GM12878 (cell line): ENCODE measurements around the gene RAN. TPM values are rescaled to one million over a fixed set of nuclear protein-coding genes. Genes with fewer than 3 reads are reported as not detected.
"Not testable (repeated sequence)": the region's sequence is repeated elsewhere in the genome, so short reads cannot be mapped to it uniquely, and the experiment has no call there.

Experiments used
- ATAC-seq: fragments of 200-7000 bp; cut with Tn5 transposase; 3 replicates; pipeline ENCODE4 v1.9.1; 2020; ENCODE audit warnings: mild to moderate bottlenecking, moderate library complexity
- BruUV-seq: library from RNA; stranded (reverse); fragments of 400-500 nt; replicated peaks from 2 replicates; lab custom pipeline; 2021; lab: Mats Ljungman, UMichigan
- CTCF ChIA-PET: fragments of 300-600 bp; sonication (Branson Sonifier 250); formaldehyde crosslinking; extraction: SDS; loops from one replicate; lab custom pipeline; 2021; ENCODE audit warnings: inconsistent platforms; lab: Yijun Ruan, JAX
- POLR2A ChIA-PET: fragments of 350-600 bp; formaldehyde crosslinking; extraction: SDS; loops from one replicate; lab custom pipeline; 2021; ENCODE audit warnings: inconsistent platforms; lab: Charles Lee
- RAD21 ChIA-PET: fragments of 300-600 bp; sonication (Branson Sonifier 250); formaldehyde crosslinking; loops from one replicate; lab custom pipeline; 2023; ENCODE audit warnings: antibody characterized with exemption; ENCODE audit not compliant: unreplicated experiment; lab: Charles Lee
- SMC1A ChIA-PET: fragments of 300-600 bp; sonication (Branson Sonifier 250); formaldehyde crosslinking; loops from one replicate; lab custom pipeline; 2023; ENCODE audit not compliant: unreplicated experiment, uncharacterized antibody; lab: Charles Lee
- DNase-seq: peaks from one replicate; pipeline ENCODE4 v3.0.0-alpha.2; 2011; ENCODE audit warnings: low read depth, low spot score
- FAIRE-seq: peaks from 3 replicates; lab custom pipeline; 2011; peaks lifted over from hg19 to GRCh38; lab: Jason Lieb, UNC
- H2AFZ ChIP-seq: 2 replicates; pipeline ENCODE4 v1.6.0; 2011; ENCODE audit warnings: low read depth, low read length, control low read depth; ENCODE audit not compliant: control insufficient read depth
- H3K27ac ChIP-seq: 2 replicates; pipeline ENCODE4 v1.5.1; 2011; ENCODE audit warnings: control low read depth; ENCODE audit not compliant: control insufficient read depth, insufficient read depth
- H3K27me3 ChIP-seq, 2 experiments: replicated peaks in 1 of 2; 2 replicates each; pipeline versions ENCODE4 v1.6.0 to v1.6.1; 2011; ENCODE audit warnings: low read length in 1 of 2; ENCODE audit not compliant: control insufficient read depth in 2 of 2, insufficient read depth in 2 of 2
- H3K36me3 ChIP-seq, 2 experiments: 2 replicates each; pipeline ENCODE4 v1.5.1; 2011; ENCODE audit warnings: low read length in 1 of 2; ENCODE audit not compliant: control insufficient read depth in 2 of 2, insufficient read depth in 2 of 2
- H3K4me1 ChIP-seq: 2 replicates; pipeline ENCODE4 v1.6.1; 2011; ENCODE audit warnings: mild to moderate bottlenecking, low read length, moderate library complexity, mixed read lengths; ENCODE audit not compliant: control insufficient read depth, insufficient read depth
- H3K4me2 ChIP-seq: 2 replicates; pipeline ENCODE4 v1.6.0; 2011; ENCODE audit warnings: control low read depth; ENCODE audit not compliant: control insufficient read depth, insufficient read depth
- H3K4me3 ChIP-seq: fragments of 200-600 bp; sonication (generic); 2 replicates; pipeline ENCODE4 v1.5.1; 2016
- H3K79me2 ChIP-seq: 2 replicates; pipeline ENCODE4 v1.6.0; 2011; ENCODE audit warnings: low read length; ENCODE audit not compliant: control insufficient read depth, insufficient read depth
- H3K9ac ChIP-seq: 2 replicates; pipeline ENCODE4 v1.8.0; 2011; ENCODE audit warnings: low read length, control low read depth, mixed read lengths; ENCODE audit not compliant: control insufficient read depth, insufficient read depth
- H3K9me3 ChIP-seq: replicated peaks from 3 replicates; pipeline ENCODE4 v1.5.1; 2011; ENCODE audit warnings: mild to moderate bottlenecking, low read length; ENCODE audit not compliant: control insufficient read depth, insufficient read depth
- H4K20me1 ChIP-seq: 2 replicates; pipeline ENCODE4 v1.6.0; 2011; ENCODE audit not compliant: control insufficient read depth, insufficient read depth
- FOXM1 ChIP-seq: IDR thresholded peaks from 2 replicates; pipeline ENCODE4 v1.6.1; 2012; ENCODE audit warnings: low read depth, mild to moderate bottlenecking, inconsistent platforms, low read length, moderate library complexity
- NFIC ChIP-seq: IDR thresholded peaks from 2 replicates; pipeline ENCODE4 v1.6.1; 2012; ENCODE audit warnings: low read depth, mild to moderate bottlenecking, inconsistent platforms, low read length, moderate library complexity
- NFYA ChIP-seq: IDR thresholded peaks from 2 replicates; pipeline ENCODE4 v1.6.1; 2011; ENCODE audit warnings: low read depth, mild to moderate bottlenecking, low read length, improper control_type of control experiment, borderline replicate concordance
- POLR2AphosphoS2 ChIP-seq: IDR thresholded peaks from 2 replicates; pipeline ENCODE4 v1.6.1; 2011; ENCODE audit warnings: low read depth, mild to moderate bottlenecking, low read length, improper control_type of control experiment, moderate library complexity
- SMARCA5 ChIP-seq: fragments of 450-650 bp; IDR thresholded peaks from 2 replicates; pipeline ENCODE4 v1.6.1; 2017; ENCODE audit warnings: mild to moderate bottlenecking
- ZBED1 ChIP-seq: IDR thresholded peaks from 2 replicates; pipeline ENCODE4 v1.6.1; 2016; ENCODE audit warnings: borderline replicate concordance
- ZSCAN29 ChIP-seq: fragments of 450-650 bp; IDR thresholded peaks from 2 replicates; pipeline ENCODE4 v1.6.1; 2017; ENCODE audit warnings: mild to moderate bottlenecking, moderate library complexity
- WGBS: methylation state at CpG from one replicate; pipeline ENCODE4 v1.1.6; 2016; ENCODE audit warnings: low lambda C conversion rate; ENCODE audit not compliant: insufficient replicate concordance, insufficient coverage; ENCODE audit errors: missing lambda C conversion rate; 5-methylcytosine and 5-hydroxymethylcytosine counted together
- in situ Hi-C: fragments of 300-500 bp; cut with MboI; formaldehyde crosslinking; loops from 9 replicates; pipeline ENCODE4 v1.14.3; 2018; ENCODE audit warnings: mixed read lengths
- intact Hi-C: fragments of 100-400 bp; cut with micrococcal nuclease; formaldehyde crosslinking; loops from one replicate; pipeline ENCODE4 v1.14.2; 2022; ENCODE audit not compliant: unreplicated experiment
- polyA plus RNA-seq, 11 experiments: library from polyadenylated mRNA; depleted of rRNA in 4 of 11; unstranded in 6 of 11; stranded (reverse) in 5 of 11; fragments of >200 nt; fragmentation: Nextera tagmentation in 4 of 11; fragmentation: Illumina TruSeq in 1 of 11; extraction: Ambion mirVana in 4 of 11; extraction: Trizol in 1 of 11; gene quantifications; 1 replicate in 1 of 11; 2 replicates in 10 of 11; pipeline versions ENCODE4 v1.2.1 to v1.2.3, GENCODE V29; 2011 to 2016; ENCODE audit warnings: inconsistent platforms in 2 of 11, missing spikeins in 2 of 11, low read depth in 1 of 11
- total RNA-seq, 4 experiments: library from RNA; depleted of rRNA in 3 of 4; stranded (reverse); fragments of >200 nt in 3 of 4; fragmentation: Illumina TruSeq in 1 of 4; extraction: Trizol in 1 of 4; gene quantifications; 2 replicates each; pipeline versions ENCODE4 v1.2.1 to v1.2.3, GENCODE V29; 2013 to 2021
- TF ChIP-seq, protein P1 (sequence below): IDR thresholded peaks from 2 replicates; pipeline ENCODE4 v1.6.1; 2011; ENCODE audit warnings: borderline replicate concordance, low read depth, mild to moderate bottlenecking, moderate library complexity, low read length; ENCODE audit not compliant: insufficient read depth, poor library complexity, severe bottlenecking
- TF ChIP-seq, protein P2 (sequence below): fragments of 450-650 bp; IDR thresholded peaks from 2 replicates; pipeline ENCODE4 v1.6.1; 2018; ENCODE audit warnings: borderline replicate concordance, mild to moderate bottlenecking; ENCODE audit not compliant: partially characterized antibody

Gene RAN
- total and polyA plus RNA-seq, 10 of the 15 experiments (the other 5 are each of a cell fraction or from before 2014, with no cell fraction given), result 1,598 to 3,769 (median 2,845) TPM

DNA sequence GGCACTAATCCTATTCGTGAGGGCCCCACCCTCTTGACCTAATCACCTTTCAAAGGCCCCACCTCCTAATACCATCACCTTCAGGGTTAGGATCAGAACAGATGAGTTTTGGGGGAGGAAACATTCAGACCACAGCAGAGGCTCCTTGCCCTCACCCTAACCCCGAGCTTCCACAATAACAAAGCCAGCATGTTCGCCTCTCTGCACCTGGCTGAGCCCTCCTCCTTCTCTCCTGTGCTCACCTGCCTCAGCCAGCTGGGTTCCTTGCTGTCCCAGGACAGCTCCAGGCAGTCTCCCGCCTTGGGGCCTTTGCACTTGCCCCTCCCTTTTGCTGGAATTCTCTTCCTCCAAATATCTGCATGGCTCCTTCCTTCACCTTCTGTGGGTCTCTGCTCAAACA, 9.7 kb upstream of the RAN start (continued):
- no peak for TF ChIP-seq NFYA
- TF ChIP-seq FOXM1, result no peak
- TF ChIP-seq, all 136 proteins: peak for 0

DNA sequence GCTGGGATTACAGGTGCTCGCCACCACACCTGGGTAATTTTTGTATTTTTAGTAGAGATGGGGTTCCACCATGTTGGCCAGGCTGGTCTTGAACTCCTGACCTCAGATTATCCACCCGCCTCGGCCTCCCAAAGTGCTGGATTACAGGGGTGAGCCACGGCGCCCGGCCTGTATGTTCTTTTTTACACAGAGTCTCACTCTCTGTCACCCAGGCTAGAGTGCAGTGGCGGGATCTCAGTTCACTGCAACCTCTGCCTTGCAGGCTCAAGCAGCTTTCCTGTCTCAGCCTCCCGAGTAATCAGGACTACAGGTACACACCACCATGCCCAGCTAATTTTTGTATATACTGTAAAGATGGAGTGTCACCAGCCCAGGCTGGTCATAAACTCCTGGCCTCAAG, 9.1 kb upstream of the RAN start:
- FAIRE-seq, H3K79me2 ChIP-seq, H3K27ac ChIP-seq, H3K27me3 ChIP-seq, BruUV-seq, H3K4me2 ChIP-seq, ATAC-seq, intact Hi-C loops, H3K36me3 ChIP-seq, SMC1A ChIA-PET, in situ Hi-C loops, H3K9ac ChIP-seq, H4K20me1 ChIP-seq, H3K4me3 ChIP-seq, DNase-seq, H2AFZ ChIP-seq, RAD21 ChIA-PET, H3K9me3 ChIP-seq, POLR2A ChIA-PET, H3K4me1 ChIP-seq: not testable (repeated sequence)
- CTCF ChIA-PET, result interaction anchor here (1.2 kb wide), 1 partner anchor 8 kb away, joined by 4 read pairs; no protein-coding TSS in a partner anchor
- WGBS, result 88% methylated on average over 8 of the region's 8 CpGs

DNA sequence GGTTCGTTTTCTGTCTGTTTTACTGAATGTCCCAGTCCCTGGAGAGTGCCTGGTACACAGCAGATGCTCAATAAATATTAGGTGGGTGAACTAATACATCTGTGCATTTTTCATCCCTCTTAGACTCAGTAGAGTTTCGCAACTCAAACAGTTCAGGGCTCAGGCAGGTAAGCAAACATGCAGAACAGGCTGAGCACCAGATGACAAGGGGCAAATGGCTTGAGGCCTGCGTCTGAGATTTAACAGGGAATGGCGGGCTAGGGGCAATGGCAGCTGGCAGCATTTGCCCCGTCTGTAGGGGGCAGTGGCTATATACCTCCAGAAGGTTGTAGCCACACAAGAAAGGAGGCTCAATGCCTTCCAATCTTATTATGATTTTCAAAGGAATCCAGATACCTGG, 8.6 kb upstream of the RAN start:
- H3K27me3 ChIP-seq, result no peaks in the 10 kb centered on the region
- H3K4me3 ChIP-seq, result no peak overlapping the region
- ChIA-PET CTCF (no interaction called here), RAD21 (no interaction called here), SMC1A (no interaction called here), POLR2A (no interaction called here)
- no peak for DNase-seq
- WGBS, result 73% methylated on average over 5 of the region's 5 CpGs
- no peak overlapping the region for H2AFZ ChIP-seq
- H4K20me1 ChIP-seq, result no peaks in the 10 kb centered on the region
- BruUV-seq, result no TSS peak
- no peaks in the 10 kb centered on the region for H3K9me3 ChIP-seq
- no peak overlapping the region for H3K27ac ChIP-seq
- no peaks in the 10 kb centered on the region for H3K4me1 ChIP-seq
- H3K79me2 ChIP-seq, result no peaks in the 10 kb centered on the region
- no peak for FAIRE-seq
- in situ Hi-C loops (no loop called here), intact Hi-C loops (no loop called here)
- H3K36me3 ChIP-seq, result no peaks in the 10 kb centered on the region
- ATAC-seq, result no peak
- no peak overlapping the region for H3K4me2 ChIP-seq
- no peak overlapping the region for H3K9ac ChIP-seq
- no peak for TF ChIP-seq ZBED1
- TF ChIP-seq, protein P1, sequence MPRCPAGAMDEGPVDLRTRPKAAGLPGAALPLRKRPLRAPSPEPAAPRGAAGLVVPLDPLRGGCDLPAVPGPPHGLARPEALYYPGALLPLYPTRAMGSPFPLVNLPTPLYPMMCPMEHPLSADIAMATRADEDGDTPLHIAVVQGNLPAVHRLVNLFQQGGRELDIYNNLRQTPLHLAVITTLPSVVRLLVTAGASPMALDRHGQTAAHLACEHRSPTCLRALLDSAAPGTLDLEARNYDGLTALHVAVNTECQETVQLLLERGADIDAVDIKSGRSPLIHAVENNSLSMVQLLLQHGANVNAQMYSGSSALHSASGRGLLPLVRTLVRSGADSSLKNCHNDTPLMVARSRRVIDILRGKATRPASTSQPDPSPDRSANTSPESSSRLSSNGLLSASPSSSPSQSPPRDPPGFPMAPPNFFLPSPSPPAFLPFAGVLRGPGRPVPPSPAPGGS, result no peak
- no peak for TF ChIP-seq NFYA
- no peak for TF ChIP-seq POLR2AphosphoS2
- TF ChIP-seq, protein P2, sequence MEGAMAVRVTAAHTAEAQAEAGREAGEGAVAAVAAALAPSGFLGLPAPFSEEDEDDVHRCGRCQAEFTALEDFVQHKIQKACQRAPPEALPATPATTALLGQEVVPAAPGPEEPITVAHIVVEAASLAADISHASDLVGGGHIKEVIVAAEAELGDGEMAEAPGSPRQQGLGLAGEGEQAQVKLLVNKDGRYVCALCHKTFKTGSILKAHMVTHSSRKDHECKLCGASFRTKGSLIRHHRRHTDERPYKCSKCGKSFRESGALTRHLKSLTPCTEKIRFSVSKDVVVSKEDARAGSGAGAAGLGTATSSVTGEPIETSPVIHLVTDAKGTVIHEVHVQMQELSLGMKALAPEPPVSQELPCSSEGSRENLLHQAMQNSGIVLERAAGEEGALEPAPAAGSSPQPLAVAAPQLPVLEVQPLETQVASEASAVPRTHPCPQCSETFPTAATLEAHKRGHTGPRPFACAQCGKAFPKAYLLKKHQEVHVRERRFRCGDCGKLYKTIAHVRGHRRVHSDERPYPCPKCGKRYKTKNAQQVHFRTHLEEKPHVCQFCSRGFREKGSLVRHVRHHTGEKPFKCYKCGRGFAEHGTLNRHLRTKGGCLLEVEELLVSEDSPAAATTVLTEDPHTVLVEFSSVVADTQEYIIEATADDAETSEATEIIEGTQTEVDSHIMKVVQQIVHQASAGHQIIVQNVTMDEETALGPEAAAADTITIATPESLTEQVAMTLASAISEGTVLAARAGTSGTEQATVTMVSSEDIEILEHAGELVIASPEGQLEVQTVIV, result no peak
- TF ChIP-seq SMARCA5, result no peak
- TF ChIP-seq NFIC, result no peak
- TF ChIP-seq ZSCAN29, result no peak
